HG03354 (cell line): ENCODE results near the gene NPNT.

Experiments used
- ATAC-seq: cut with Tn5 transposase; IDR thresholded peaks from one replicate; pipeline ENCODE4 v1.9.1; 2021; ENCODE audit warnings: mild to moderate bottlenecking; ENCODE audit not compliant: unreplicated experiment, poor library complexity, severe bottlenecking

NPNT gene

GRCh38 chr4:105912633-105913032 is 17.4 kb downstream of the NPNT start:
- ATAC-seq: no peak

- no peak for ATAC-seq
These were observed 22.0 kb downstream of the NPNT start for GRCh38 chr4:105917171-105917685.

- ATAC-seq: no peak
These were observed 26.0 kb downstream of the NPNT start for GRCh38 chr4:105921301-105921700.

- no peak for ATAC-seq
These were observed 28.4 kb downstream of the NPNT start for GRCh38 chr4:105923497-105924238.

GRCh38 chr4:105924341-105924740 is 29.1 kb downstream of the NPNT start:
- no peak for ATAC-seq

- ATAC-seq: no peak
These were observed 35.4 kb downstream of the NPNT start for GRCh38 chr4:105930698-105931097.

GRCh38 chr4:105933083-105933482 is 37.8 kb downstream of the NPNT start:
- peak; percentile 77 for ATAC-seq

- ATAC-seq: no peak
These were observed 39.1 kb downstream of the NPNT start for GRCh38 chr4:105934386-105934785.

- no peak for ATAC-seq
These were observed 41.6 kb downstream of the NPNT start for GRCh38 chr4:105936901-105937300.

- ATAC-seq: no peak
These were observed 42.5 kb downstream of the NPNT start for GRCh38 chr4:105937759-105938158.

- no peak for ATAC-seq
These were observed 48.0 kb downstream of the NPNT start for GRCh38 chr4:105943234-105943633.

- ATAC-seq: no peak
These were observed 49.3 kb downstream of the NPNT start for GRCh38 chr4:105944540-105944939.

- no peak for ATAC-seq
These were observed 51.5 kb downstream of the NPNT start for GRCh38 chr4:105946771-105947170.

GRCh38 chr4:105950701-105951100 is 55.4 kb downstream of the NPNT start:
- no peak for ATAC-seq

GRCh38 chr4:105951198-105951597 is 55.9 kb downstream of the NPNT start:
- ATAC-seq: no peak

GRCh38 chr4:105952591-105952990 is 57.3 kb downstream of the NPNT start:
- ATAC-seq: no peak

- no peak for ATAC-seq
These were observed 61.3 kb downstream of the NPNT start for GRCh38 chr4:105956569-105956968.

- no peak for ATAC-seq
These were observed 62.4 kb downstream of the NPNT start for GRCh38 chr4:105957680-105958079.

- no peak for ATAC-seq
These were observed 68.5 kb downstream of the NPNT start for GRCh38 chr4:105963461-105964400.

GRCh38 chr4:105965183-105965800 is 70.0 kb downstream of the NPNT start:
- ATAC-seq: no peak
